Measurements from ENCODE around the gene ASIC2.

The ASIC2 gene

DNA sequence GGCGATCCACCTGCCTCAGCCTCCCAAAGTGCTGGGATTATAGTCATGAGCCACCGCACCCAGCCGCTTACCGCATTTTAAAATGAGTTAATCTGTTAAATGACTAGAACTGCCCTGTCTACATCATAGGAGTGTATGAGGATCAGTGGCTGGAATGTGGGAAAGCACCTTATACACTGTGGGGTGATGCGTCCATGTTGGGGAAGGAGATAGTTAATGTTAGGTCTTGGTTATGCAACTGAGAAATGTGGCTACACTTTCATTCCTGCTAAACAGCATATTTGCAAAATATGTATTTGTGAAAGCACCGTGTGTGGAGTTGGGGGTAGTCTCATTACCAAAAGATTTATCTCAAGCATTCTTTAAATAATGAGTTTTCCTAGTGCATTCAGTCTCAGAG lies 193.8 kb downstream of the ASIC2 start:
- H3K4me1 ChIP-seq (ENCODE audit: control insufficient read depth, insufficient read depth, low read length), result no peaks in the 10 kb centered on the region
- no peaks in the 10 kb centered on the region for H3K36me3 ChIP-seq (ENCODE audit: control insufficient read depth in 2 of 2, insufficient read depth in 1 of 2, low read length in 2 of 2)
- no peak for TF ChIP-seq ZNF19 (tag by site-specific recombination; IDR thresholded peaks at IDR 0.05; ENCODE audit: low read depth)
- TF ChIP-seq YY1 (tag by site-specific recombination; IDR thresholded peaks at IDR 0.05), result no peak
- TF ChIP-seq ZNF654 (tag by site-specific recombination; IDR thresholded peaks at IDR 0.05; ENCODE audit: low read depth), result no peak
- no peak for TF ChIP-seq ZSCAN30 (tag by site-specific recombination; IDR thresholded peaks at IDR 0.05)
- no peak for TF ChIP-seq ZNF692 (tag by site-specific recombination; IDR thresholded peaks at IDR 0.05)
- H3K9me3 ChIP-seq (ENCODE audit: control insufficient read depth, insufficient read depth, low read depth, low read length), result no peaks in the 10 kb centered on the region
- H3K27ac ChIP-seq (ENCODE audit: extremely low read depth, low read depth, low read length), result no peak overlapping the region
- POLR2A ChIA-PET, result no interaction called here
- no peak overlapping the region for H3K4me3 ChIP-seq (ENCODE audit: low read depth, low read length)
- CTCF ChIA-PET, result interaction anchor here (0.7 kb wide), 1 partner anchor 75 kb away, joined by 3 read pairs; no protein-coding TSS in a partner anchor

GRCh38 chr17:33097411-33097810 lies 195.7 kb downstream of the ASIC2 start:
- H3K27ac ChIP-seq (ENCODE audit: extremely low read depth, low read depth, low read length), result no peak overlapping the region
- TF ChIP-seq ATF2 (tag by site-specific recombination; IDR thresholded peaks at IDR 0.05; ENCODE audit: low read depth) (no peak), ZNF777 (tag by site-specific recombination; IDR thresholded peaks at IDR 0.05; ENCODE audit: borderline replicate concordance) (no peak), ZNF585B (tag by site-specific recombination; IDR thresholded peaks at IDR 0.05) (no peak), ELK4 (IDR thresholded peaks at IDR 0.05; ENCODE audit: borderline replicate concordance, low read depth, low read length) (no peak), ZBTB49 (tag by site-specific recombination; IDR thresholded peaks at IDR 0.05; ENCODE audit: low read depth) (no peak)
- no peaks in the 10 kb centered on the region for H3K9me3 ChIP-seq (ENCODE audit: control insufficient read depth, insufficient read depth, low read depth, low read length)
- ChIA-PET CTCF (interaction anchor here (0.6 to 2.3 kb wide), 5 partner anchors 57 to 563 kb away, joined by 3 to 6 read pairs (median 5); no protein-coding TSS in a partner anchor), POLR2A (interaction anchor here (1.0 kb wide), 1 partner anchor 12 kb away, joined by 3 read pairs; no protein-coding TSS in a partner anchor)
- no peaks in the 10 kb centered on the region for H3K4me1 ChIP-seq (ENCODE audit: control insufficient read depth, insufficient read depth, low read length)
- no peaks in the 10 kb centered on the region for H3K36me3 ChIP-seq (ENCODE audit: control insufficient read depth in 2 of 2, insufficient read depth in 1 of 2, low read length in 2 of 2)
- no peak overlapping the region for H3K4me3 ChIP-seq (ENCODE audit: low read depth, low read length)

- ChIA-PET POLR2A (no interaction called here), CTCF (no interaction called here)
- H3K4me3 ChIP-seq (ENCODE audit: low read depth, low read length), result no peak overlapping the region
- no peaks in the 10 kb centered on the region for H3K36me3 ChIP-seq (ENCODE audit: control insufficient read depth in 2 of 2, insufficient read depth in 1 of 2, low read length in 2 of 2)
- H3K9me3 ChIP-seq (ENCODE audit: control insufficient read depth, insufficient read depth, low read depth, low read length), result no peaks in the 10 kb centered on the region
- H3K27ac ChIP-seq (ENCODE audit: extremely low read depth, low read depth, low read length), result no peak overlapping the region
- TF ChIP-seq ZNF202 (tag by site-specific recombination; IDR thresholded peaks at IDR 0.05; ENCODE audit: borderline replicate concordance), result no peak
- no peak for TF ChIP-seq ZNF510 (tag by site-specific recombination; IDR thresholded peaks at IDR 0.05; ENCODE audit: insufficient replicate concordance)
- no peak for TF ChIP-seq ELK4 (IDR thresholded peaks at IDR 0.05; ENCODE audit: borderline replicate concordance, low read depth, low read length)
- no peak for TF ChIP-seq ZNF366 (tag by site-specific recombination; conservative IDR thresholded peaks at IDR 0.05)
- TF ChIP-seq RBAK (tag by site-specific recombination; IDR thresholded peaks at IDR 0.05), result no peak
- TF ChIP-seq ZNF514 (tag by site-specific recombination; IDR thresholded peaks at IDR 0.05), result no peak
- TF ChIP-seq ZNF596 (tag by site-specific recombination; IDR thresholded peaks at IDR 0.05), result no peak
- no peak for TF ChIP-seq SCRT2 (tag by site-specific recombination; IDR thresholded peaks at IDR 0.05)
- no peak for TF ChIP-seq ZNF341 (tag by site-specific recombination; IDR thresholded peaks at IDR 0.05; ENCODE audit: low read depth)
- TF ChIP-seq ZNF549 (tag by site-specific recombination; IDR thresholded peaks at IDR 0.05), result no peak
- TF ChIP-seq ZFP37 (tag by site-specific recombination; IDR thresholded peaks at IDR 0.05), result no peak
- TF ChIP-seq ZFP41 (tag by site-specific recombination; IDR thresholded peaks at IDR 0.05; ENCODE audit: borderline replicate concordance), result no peak
- H3K4me1 ChIP-seq (ENCODE audit: control insufficient read depth, insufficient read depth, low read length), result no peaks in the 10 kb centered on the region
Measured at GRCh38 chr17:33096161-33096560, 196.9 kb downstream of the ASIC2 start.
